DND-41 (cell line): Measurements from ENCODE around the gene BMERB1.

Source experiments
- ATAC-seq: fragments of 200-7000 bp; cut with Tn5 transposase; 3 replicates; pipeline ENCODE4 v1.9.1; 2021; ENCODE audit warnings: low read depth; ENCODE audit not compliant: insufficient read depth
- DNase-seq: peaks from one replicate; pipeline ENCODE4 v3.0.0-alpha.2; 2020
- H2AFZ ChIP-seq: 2 replicates; pipeline ENCODE4 v1.6.0; 2012; ENCODE audit warnings: low read depth, low read length
- H3K27ac ChIP-seq: 2 replicates; pipeline ENCODE4 v1.5.1; 2012; ENCODE audit warnings: low read length, inconsistent platforms
- H3K27me3 ChIP-seq: fragments of 200-600 bp; sonication (generic); 2 replicates; pipeline ENCODE4 v1.6.0; 2012; ENCODE audit warnings: low read length, mild to moderate bottlenecking, inconsistent platforms; ENCODE audit not compliant: insufficient read depth, poor library complexity
- H3K36me3 ChIP-seq: 2 replicates; pipeline ENCODE4 v1.5.1; 2012; ENCODE audit warnings: low read length, inconsistent platforms; ENCODE audit not compliant: insufficient read depth
- H3K4me1 ChIP-seq: 2 replicates; pipeline ENCODE4 v1.5.1; 2012; ENCODE audit warnings: mild to moderate bottlenecking, low read length; ENCODE audit not compliant: insufficient read depth
- H3K4me2 ChIP-seq: 2 replicates; pipeline ENCODE4 v1.6.0; 2012; ENCODE audit warnings: mild to moderate bottlenecking, moderate library complexity, low read length, inconsistent platforms; ENCODE audit not compliant: insufficient read depth
- H3K4me3 ChIP-seq, 2 experiments: fragments of 200-600 bp in 1 of 2; shearing (Covaris generic) in 1 of 2; 2 replicates each; pipeline ENCODE4 v1.5.1; 2012 to 2016; ENCODE audit warnings: inconsistent platforms in 2 of 2, low read length in 2 of 2, mild to moderate bottlenecking in 2 of 2, low read depth in 1 of 2, moderate library complexity in 1 of 2
- H3K79me2 ChIP-seq: 2 replicates; pipeline ENCODE4 v1.6.0; 2012; ENCODE audit warnings: low read length, inconsistent platforms; ENCODE audit not compliant: insufficient read depth
- H3K9ac ChIP-seq: 2 replicates; pipeline ENCODE4 v1.6.0; 2012; ENCODE audit warnings: low read depth, mild to moderate bottlenecking, inconsistent platforms, low read length, moderate library complexity
- H3K9me3 ChIP-seq: 2 replicates; pipeline ENCODE4 v1.5.1; 2012; ENCODE audit warnings: low read length, moderate library complexity, mild to moderate bottlenecking, inconsistent platforms; ENCODE audit not compliant: insufficient read depth, severe bottlenecking
- H4K20me1 ChIP-seq: 2 replicates; pipeline ENCODE4 v1.6.0; 2012; ENCODE audit warnings: low read length; ENCODE audit not compliant: insufficient read depth
- EZH2 ChIP-seq: IDR thresholded peaks from 3 replicates; pipeline ENCODE4 v1.6.1; 2012; ENCODE audit warnings: borderline replicate concordance, low read depth, mild to moderate bottlenecking, moderate library complexity, low read length, inconsistent platforms; ENCODE audit not compliant: severe bottlenecking
- TF ChIP-seq, protein P1 (sequence below): IDR thresholded peaks from 2 replicates; pipeline ENCODE4 v1.5.1; 2012; ENCODE audit warnings: borderline replicate concordance, low read length, moderate library complexity, mild to moderate bottlenecking; ENCODE audit not compliant: poor library complexity, severe bottlenecking; ENCODE audit errors: extremely low read depth

BMERB1 gene

DNA sequence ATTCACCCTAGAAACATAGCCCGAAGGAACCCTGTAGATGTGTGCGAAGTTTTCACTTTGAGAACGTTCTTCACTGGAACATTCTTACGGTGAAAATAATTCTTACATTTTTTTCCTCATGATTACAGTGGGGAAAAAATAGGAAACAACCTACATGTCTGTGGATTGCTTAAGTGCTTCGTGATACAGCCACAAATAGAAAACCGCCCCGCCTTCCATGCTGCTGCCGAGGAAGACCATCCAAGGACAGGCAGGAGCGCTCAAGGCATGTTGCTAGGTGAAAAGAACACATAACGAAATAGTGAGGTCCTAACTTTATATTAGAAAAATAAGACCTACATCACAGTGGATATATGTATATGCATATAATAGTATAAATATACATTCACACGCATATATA is 78.8 kb downstream of the BMERB1 start:
- no peak overlapping the region for H3K9ac ChIP-seq
- no peaks in the 10 kb centered on the region for H3K79me2 ChIP-seq
- no peak for ATAC-seq
- peaks cover 6% of the 10 kb centered on the region for H3K27me3 ChIP-seq
- H3K9me3 ChIP-seq, result no peaks in the 10 kb centered on the region
- no peak overlapping the region for H3K4me3 ChIP-seq
- DNase-seq, result no peak
- no peaks in the 10 kb centered on the region for H3K36me3 ChIP-seq
- no peak overlapping the region for H3K4me2 ChIP-seq
- H3K4me1 ChIP-seq, result no peaks in the 10 kb centered on the region
- TF ChIP-seq, protein P1, sequence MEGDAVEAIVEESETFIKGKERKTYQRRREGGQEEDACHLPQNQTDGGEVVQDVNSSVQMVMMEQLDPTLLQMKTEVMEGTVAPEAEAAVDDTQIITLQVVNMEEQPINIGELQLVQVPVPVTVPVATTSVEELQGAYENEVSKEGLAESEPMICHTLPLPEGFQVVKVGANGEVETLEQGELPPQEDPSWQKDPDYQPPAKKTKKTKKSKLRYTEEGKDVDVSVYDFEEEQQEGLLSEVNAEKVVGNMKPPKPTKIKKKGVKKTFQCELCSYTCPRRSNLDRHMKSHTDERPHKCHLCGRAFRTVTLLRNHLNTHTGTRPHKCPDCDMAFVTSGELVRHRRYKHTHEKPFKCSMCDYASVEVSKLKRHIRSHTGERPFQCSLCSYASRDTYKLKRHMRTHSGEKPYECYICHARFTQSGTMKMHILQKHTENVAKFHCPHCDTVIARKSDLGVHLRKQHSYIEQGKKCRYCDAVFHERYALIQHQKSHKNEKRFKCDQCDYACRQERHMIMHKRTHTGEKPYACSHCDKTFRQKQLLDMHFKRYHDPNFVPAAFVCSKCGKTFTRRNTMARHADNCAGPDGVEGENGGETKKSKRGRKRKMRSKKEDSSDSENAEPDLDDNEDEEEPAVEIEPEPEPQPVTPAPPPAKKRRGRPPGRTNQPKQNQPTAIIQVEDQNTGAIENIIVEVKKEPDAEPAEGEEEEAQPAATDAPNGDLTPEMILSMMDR, result no peak
- TF ChIP-seq EZH2, result no peak
- H2AFZ ChIP-seq, result no peak overlapping the region
- peaks cover under 1% of the 10 kb centered on the region; the same call in 1 of the 2 replicates for H4K20me1 ChIP-seq
- no peak overlapping the region for H3K27ac ChIP-seq

DNA sequence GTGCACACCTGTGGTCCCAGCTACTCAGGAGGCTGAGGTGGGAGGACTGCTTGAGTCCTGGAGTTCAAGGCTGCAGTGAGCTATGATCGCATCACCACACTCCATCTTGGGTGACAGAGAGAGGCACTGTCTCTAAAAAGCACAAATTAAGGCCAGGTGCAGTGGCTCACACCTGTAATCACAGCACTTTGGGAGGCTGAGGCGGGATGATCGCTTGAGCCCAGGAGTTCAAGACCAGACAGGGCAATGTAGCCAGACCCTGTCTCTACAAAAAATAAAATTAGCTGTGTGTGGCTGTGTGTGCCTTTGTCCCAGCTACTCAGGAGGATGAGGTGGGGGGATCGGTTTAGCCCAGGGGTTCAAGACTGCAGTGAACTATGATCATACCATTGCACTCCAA is 81.6 kb downstream of the BMERB1 start:
- H3K27me3 ChIP-seq, result peaks cover 4% of the 10 kb centered on the region
- no peaks in the 10 kb centered on the region for H3K4me1 ChIP-seq
- no peaks in the 10 kb centered on the region for H3K79me2 ChIP-seq
- DNase-seq (no peak), ATAC-seq (no peak)
- H3K4me3 ChIP-seq, result no peak overlapping the region
- no peak overlapping the region for H3K9ac ChIP-seq
- H3K36me3 ChIP-seq, result no peaks in the 10 kb centered on the region
- TF ChIP-seq, protein P1, result no peak
- TF ChIP-seq EZH2, result no peak
- H3K27ac ChIP-seq, result no peak overlapping the region
- H4K20me1 ChIP-seq, result no peaks in the 10 kb centered on the region; the same call in 1 of the 2 replicates
- no peak overlapping the region for H3K4me2 ChIP-seq
- no peaks in the 10 kb centered on the region for H3K9me3 ChIP-seq
- no peak overlapping the region for H2AFZ ChIP-seq

DNA sequence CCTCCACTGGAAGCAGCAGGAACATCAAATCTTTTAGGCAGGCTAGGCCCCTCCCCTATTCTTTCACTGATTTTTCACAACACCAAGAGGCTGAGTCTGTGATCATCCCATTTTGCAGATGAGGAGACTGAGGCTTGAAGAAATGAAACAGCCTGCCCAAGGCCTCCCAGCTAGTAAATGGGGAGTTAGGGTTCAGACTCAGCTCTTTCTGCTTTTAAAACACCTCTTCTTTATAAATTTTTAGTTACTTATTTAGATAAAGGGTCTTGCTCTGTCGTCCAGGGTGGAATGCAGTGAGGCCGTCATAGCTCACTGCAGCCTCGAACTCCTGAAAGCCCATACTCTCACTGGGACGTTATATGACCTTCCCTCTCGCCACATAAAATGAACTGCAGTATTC is 82.2 kb downstream of the BMERB1 start:
- no peak for DNase-seq
- H3K27me3 ChIP-seq, result no peaks in the 10 kb centered on the region
- no peaks in the 10 kb centered on the region for H3K79me2 ChIP-seq
- no peak overlapping the region for H3K4me3 ChIP-seq
- no peak for ATAC-seq
- H3K4me1 ChIP-seq, result no peaks in the 10 kb centered on the region
- no peaks in the 10 kb centered on the region for H3K9me3 ChIP-seq
- H3K36me3 ChIP-seq, result no peaks in the 10 kb centered on the region
- no peak overlapping the region for H3K4me2 ChIP-seq
- H4K20me1 ChIP-seq, result no peaks in the 10 kb centered on the region
- no peak overlapping the region for H2AFZ ChIP-seq
- TF ChIP-seq, protein P1, result no peak
- no peak for TF ChIP-seq EZH2
- no peak overlapping the region for H3K27ac ChIP-seq
- H3K9ac ChIP-seq, result no peak overlapping the region
